Mesodermal cell (in vitro differentiated cells): ENCODE data around the gene CTBP1.

Experiments used
- H3K27ac ChIP-seq: 2 replicates; pipeline ENCODE4 v1.7.0; 2013; ENCODE audit warnings: mild to moderate bottlenecking, low read depth, low read length, moderate library complexity; ENCODE audit not compliant: severe bottlenecking
- H3K36me3 ChIP-seq: 2 replicates; pipeline ENCODE4 v1.7.1; 2013; ENCODE audit warnings: mild to moderate bottlenecking, low read length, moderate library complexity; ENCODE audit not compliant: control insufficient read depth, insufficient read depth
- H3K4me1 ChIP-seq: one replicate; pipeline ENCODE4 v1.7.1; 2013; ENCODE audit warnings: mild to moderate bottlenecking, low read length; ENCODE audit not compliant: insufficient read depth, control insufficient read depth, poor library complexity, severe bottlenecking
- H3K4me3 ChIP-seq: 2 replicates; pipeline ENCODE4 v1.7.0; 2013; ENCODE audit warnings: low read length, control low read depth, mild to moderate bottlenecking; ENCODE audit not compliant: insufficient read depth, poor library complexity, severe bottlenecking; ENCODE audit errors: extremely low read depth
- H3K9me3 ChIP-seq: 2 replicates; pipeline ENCODE4 v1.7.1; 2013; ENCODE audit warnings: mild to moderate bottlenecking, low read length, moderate library complexity; ENCODE audit not compliant: control insufficient read depth
- WGBS, 2 experiments: methylation state at CpG; one replicate each; pipeline ENCODE4 v1.1.5; 2013; ENCODE audit warnings: missing lambda C conversion rate in 2 of 2; ENCODE audit not compliant: insufficient coverage in 2 of 2; 5-methylcytosine and 5-hydroxymethylcytosine counted together

The CTBP1 gene

DNA sequence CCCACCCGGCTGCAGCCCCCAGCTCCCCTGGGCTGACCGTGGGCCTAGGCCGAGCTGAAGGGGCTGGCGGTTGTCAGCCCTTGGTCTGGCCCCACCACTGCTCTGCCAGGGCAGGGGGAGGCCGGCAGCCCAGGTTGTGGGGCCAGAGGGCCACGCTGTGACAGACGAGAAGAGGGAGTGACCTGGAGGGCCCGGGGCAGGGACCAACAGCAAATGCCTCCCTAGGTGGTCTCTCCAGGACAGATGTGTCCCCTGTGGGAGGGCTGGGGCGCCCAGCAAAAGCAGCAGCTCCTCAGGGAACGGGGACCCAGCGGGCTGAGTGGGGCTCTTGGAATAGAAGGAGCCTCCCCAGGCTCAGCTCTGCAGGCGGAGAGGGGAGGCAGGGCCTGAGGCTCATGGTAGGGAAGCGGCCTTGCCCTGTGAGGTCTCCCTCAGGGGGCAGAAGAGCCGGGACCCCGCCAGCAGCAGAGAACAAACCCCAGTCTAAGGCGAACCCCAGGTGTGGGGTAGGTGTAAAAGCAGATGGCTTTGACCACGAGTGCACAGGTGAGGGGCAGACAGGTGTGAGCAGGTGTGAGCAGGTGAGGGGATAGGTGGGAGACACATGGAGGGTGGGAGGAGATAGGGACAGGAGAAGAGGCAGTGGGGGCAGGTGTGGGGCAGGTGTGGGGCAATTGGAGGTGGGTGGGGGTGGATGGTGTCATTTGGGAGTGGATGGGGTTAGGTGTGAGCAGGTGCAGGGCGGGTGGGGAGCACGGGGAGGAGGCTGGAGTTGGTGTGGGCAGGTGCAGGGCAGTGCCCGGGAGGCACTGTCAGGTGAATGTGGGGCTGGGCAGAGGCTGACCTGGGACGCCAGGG, 42.4 kb downstream of the CTBP1 start:
- Histone ChIP-seq H3K4me1 (peaks cover 16% of the 10 kb centered on the region), H3K27ac (no peak overlapping the region), H3K9me3 (no peaks in the 10 kb centered on the region), H3K36me3 (peaks cover 14% of the 10 kb centered on the region), H3K4me3 (no peak overlapping the region)
- WGBS, 2 experiments: 89 to 92% methylated on average over 18 to 20 of the region's 21 CpGs

DNA sequence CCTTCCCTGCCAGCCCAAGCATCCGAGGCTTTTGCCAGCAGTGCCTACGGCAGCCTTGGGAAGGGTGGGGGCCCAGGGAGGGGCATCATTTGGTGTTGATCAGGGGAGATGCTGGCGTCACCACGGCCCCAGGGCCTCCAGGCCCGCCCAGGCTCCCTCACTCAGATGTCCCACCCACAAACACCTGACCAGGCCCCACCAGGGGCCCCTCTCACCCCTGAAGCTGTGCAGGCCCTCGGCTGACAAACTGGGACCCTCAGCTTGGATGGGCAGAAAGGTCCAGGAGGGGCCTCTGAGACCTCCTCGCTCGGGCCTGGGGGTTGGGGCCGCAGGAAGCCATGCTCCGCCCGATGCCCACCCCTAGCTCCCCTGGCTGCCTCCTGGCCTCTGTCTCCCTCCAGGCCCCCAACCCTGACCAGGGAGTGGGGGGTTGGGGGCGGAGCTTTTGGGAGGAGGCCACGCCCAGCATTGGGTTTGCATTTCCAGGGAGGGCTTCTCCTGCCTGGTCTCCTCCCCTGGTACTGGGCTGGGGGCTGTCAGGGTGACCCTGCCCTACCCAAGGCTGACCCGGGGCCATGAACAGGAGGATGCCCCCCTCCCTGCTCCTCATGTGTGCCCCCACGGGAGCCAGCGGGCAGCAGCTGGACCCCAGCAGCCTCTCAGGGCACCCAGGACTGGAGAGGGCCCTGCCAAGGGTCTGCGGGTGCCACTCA, 43.2 kb downstream of the CTBP1 start:
- Histone ChIP-seq H3K36me3 (peaks cover 9% of the 10 kb centered on the region), H3K4me3 (no peak overlapping the region), H3K27ac (no peak overlapping the region), H3K4me1 (peaks cover 16% of the 10 kb centered on the region), H3K9me3 (no peaks in the 10 kb centered on the region)
- WGBS, 2 experiments: 91 to 93% methylated on average over 5 to 10 of the region's 17 CpGs

DNA sequence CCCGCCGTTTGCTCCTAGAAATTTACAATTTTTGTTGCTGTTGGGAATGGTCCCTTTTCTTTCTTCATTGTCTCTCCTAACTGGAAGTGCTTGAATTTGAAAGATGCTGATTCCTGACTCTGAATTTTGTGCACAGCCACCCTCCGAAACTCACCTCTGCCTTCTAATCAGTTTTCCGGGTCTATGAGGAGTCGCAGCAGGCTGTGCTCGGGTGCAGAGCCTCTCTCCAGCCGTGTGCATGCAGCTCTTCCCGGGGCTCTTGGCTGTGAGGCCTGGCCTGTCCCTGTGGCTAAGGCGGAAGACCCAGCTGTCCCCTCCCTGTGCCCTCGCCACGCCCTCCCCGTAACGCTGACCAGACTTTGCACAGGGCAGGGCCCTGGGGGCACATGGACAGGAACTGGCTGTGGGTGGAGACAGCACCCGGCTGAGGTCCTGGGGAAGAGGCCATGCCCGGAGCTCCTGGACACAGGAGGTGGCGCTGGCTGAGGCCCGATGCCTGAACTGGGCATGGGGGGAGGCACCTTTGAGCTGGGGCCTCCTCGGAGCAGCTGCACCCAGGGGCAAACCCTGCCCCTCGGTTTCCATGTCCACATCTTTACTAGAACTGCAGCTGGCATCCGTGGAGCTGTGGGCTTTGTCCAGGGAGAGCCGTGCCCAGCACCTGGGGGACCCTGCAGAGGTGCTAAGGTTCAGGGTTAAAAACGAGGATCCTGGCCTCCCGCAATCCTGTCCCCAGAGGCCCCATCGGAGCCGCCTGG, 43.9 kb downstream of the CTBP1 start:
- Histone ChIP-seq H3K4me3 (no peak overlapping the region), H3K4me1 (peaks cover 14% of the 10 kb centered on the region), H3K27ac (no peak overlapping the region), H3K36me3 (peaks cover 9% of the 10 kb centered on the region), H3K9me3 (no peaks in the 10 kb centered on the region)
- WGBS, 2 experiments: 91 to 93% methylated on average over 17 to 22 of the region's 25 CpGs

DNA sequence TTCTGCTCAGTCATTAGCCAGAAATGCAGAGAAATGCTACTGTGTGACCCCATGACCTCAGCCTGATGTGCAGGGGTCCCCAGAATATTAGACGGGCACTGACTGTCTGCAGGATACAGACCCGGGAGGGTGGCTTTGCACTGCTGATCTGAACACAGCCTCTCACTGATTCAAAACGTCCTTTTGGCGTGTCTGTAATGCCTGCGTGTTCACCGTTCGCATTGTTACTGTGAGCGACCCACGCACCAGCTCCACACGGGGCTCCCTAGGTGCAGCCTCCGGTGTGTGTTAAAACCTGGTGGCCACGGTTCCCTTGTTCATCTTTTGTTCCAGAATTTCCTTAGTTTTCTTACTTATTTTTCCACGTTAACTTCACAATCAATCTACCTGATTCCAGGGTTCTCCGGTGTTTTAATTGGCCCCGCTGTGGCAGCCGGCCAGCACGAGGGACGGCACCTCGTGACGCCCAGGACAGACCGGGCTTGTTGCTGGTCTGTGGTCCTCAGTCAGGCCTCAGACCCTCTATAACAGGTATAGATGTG, 44.6 kb downstream of the CTBP1 start:
- H3K9me3 ChIP-seq: no peaks in the 10 kb centered on the region
- H3K36me3 ChIP-seq: peaks cover 7% of the 10 kb centered on the region
- H3K27ac ChIP-seq: no peak overlapping the region
- peaks cover 9% of the 10 kb centered on the region for H3K4me1 ChIP-seq
- no peak overlapping the region for H3K4me3 ChIP-seq
- 95% methylated on average over 20 to 21 of the region's 21 CpGs for WGBS, 2 experiments

DNA sequence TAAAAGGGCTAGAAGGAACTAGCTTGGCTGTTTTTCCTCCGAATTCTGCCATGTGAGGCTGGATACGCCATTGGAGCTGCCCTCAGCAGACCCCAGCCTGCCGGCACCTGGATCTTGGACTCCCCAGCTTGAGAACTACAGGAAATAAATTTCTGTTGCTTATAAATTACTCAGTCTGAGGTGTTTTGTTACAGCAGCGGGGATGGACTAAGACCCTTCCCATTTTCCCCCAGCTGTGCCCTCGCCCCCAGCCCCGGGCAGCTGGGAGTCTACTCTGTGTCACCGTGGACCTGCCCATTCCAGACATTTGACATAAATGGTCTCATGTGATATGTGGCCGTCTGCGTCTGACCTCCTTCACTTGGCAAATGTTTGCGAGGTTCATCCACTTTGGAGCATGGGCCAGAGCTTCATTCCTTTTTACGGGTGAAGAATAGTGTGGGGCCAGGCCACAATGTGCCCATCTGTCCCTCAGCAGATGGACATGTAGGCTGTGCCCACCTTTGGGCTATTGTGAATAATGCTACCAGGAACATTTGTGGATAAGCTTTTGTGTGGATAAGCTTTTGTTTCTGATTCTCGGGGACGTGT, 45.8 kb downstream of the CTBP1 start:
- WGBS, 2 experiments: 97% methylated on average over 12 to 13 of the region's 13 CpGs
- H3K27ac ChIP-seq: no peak overlapping the region
- H3K4me3 ChIP-seq: no peak overlapping the region
- H3K4me1 ChIP-seq: peaks cover 8% of the 10 kb centered on the region
- H3K9me3 ChIP-seq: no peaks in the 10 kb centered on the region
- no peaks in the 10 kb centered on the region for H3K36me3 ChIP-seq

DNA sequence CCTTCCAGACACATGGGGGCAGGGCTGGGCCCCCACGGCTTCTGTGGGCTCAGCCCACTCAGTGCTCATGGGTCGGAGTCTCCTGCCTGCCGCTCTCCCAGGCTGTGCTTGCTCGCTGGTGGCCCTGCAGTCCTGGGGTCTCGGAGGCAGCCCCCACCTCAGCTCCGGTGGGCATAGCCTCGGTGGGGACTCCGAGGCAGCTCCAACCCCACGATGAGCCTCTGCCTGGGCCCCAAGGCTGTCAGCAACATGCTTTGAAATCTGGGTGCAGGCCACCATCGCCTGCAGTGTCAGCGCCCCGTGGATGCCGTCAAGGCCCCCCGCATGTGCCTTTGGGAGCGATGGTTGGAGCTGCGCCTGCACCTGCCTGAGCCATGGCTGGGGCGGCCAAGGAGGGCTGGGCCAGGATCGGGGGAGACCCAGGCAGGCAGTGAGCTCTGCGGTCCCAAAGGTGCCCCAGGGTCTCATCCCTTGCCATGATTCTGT, 46.4 kb downstream of the CTBP1 start:
- peaks cover 8% of the 10 kb centered on the region for H3K4me1 ChIP-seq
- no peak overlapping the region for H3K27ac ChIP-seq
- 92% methylated on average over 15 to 19 of the region's 19 CpGs for WGBS, 2 experiments
- no peaks in the 10 kb centered on the region for H3K36me3 ChIP-seq
- no peaks in the 10 kb centered on the region for H3K9me3 ChIP-seq
- H3K4me3 ChIP-seq: no peak overlapping the region

DNA sequence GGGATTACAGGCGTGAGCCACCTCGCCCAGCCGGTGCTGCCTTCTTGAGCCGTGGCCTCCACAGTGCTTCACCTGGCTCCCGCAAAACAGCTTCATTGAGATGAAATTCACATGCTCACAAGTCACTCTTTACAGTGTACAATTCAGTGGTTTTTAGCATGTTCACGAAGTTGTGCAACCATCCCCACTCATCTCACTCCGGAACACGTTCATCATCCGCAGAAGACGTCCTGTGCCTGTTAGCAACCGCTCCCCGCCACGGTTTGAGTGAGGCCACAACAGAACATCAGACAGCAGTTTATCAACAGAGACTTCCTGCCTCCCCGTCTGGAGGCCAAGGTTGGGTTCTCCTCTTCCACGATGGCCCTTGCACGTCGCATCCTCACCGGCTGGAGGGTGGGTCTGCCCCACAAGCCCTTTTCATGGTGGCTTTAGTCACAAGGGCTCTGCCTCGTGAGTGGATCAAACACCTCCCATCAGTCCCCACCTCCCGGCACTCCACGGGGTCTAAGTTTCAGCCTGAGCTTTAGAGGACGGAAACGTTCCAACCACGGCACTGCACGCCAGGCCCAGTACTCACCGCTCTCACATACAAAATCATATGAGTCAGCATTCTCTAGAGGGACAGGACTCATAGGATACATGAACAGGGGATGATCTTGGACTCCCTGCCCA, 46.9 kb downstream of the CTBP1 start:
- no peak overlapping the region for H3K4me3 ChIP-seq
- no peak overlapping the region for H3K27ac ChIP-seq
- H3K36me3 ChIP-seq: no peaks in the 10 kb centered on the region
- H3K4me1 ChIP-seq: peaks cover 8% of the 10 kb centered on the region
- WGBS, 2 experiments: 96 to 98% methylated on average over 21 to 24 of the region's 26 CpGs
- H3K9me3 ChIP-seq: no peaks in the 10 kb centered on the region

DNA sequence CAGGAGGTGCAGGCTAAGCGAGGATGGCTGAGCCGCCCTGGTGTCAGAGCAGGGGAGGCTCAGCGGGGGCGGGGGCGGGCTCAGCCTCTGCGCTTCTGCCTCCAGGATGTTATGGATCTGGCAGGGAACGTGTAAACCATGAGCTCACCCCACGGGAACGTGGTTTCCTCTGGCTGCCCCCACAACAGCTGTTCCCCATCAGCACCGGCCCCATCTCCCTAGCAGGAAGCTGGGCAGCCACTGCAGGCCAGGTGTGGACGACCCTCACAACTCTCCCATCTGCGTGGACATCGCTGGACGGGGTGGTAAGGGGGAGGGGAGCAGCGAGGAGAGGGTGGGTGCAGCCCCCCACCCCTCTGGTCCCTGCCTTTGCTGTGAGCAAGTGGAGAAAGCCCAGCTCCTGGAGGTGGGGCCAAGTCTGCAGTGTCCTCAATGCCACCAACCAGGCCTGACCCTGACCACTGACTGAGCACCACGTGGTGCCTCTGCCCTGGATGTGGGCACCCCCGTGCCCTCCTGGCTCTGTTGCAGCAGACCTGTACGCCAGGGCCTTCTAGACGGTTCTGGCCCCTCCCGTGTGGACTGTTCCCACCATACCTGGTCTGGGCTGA, 48.4 kb downstream of the CTBP1 start:
- H3K27ac ChIP-seq: no peak overlapping the region
- no peak overlapping the region for H3K4me3 ChIP-seq
- H3K4me1 ChIP-seq: peaks cover 8% of the 10 kb centered on the region
- 81 to 82% methylated on average over 12 to 20 of the region's 20 CpGs for WGBS, 2 experiments
- H3K9me3 ChIP-seq: no peaks in the 10 kb centered on the region
- H3K36me3 ChIP-seq: no peaks in the 10 kb centered on the region

DNA sequence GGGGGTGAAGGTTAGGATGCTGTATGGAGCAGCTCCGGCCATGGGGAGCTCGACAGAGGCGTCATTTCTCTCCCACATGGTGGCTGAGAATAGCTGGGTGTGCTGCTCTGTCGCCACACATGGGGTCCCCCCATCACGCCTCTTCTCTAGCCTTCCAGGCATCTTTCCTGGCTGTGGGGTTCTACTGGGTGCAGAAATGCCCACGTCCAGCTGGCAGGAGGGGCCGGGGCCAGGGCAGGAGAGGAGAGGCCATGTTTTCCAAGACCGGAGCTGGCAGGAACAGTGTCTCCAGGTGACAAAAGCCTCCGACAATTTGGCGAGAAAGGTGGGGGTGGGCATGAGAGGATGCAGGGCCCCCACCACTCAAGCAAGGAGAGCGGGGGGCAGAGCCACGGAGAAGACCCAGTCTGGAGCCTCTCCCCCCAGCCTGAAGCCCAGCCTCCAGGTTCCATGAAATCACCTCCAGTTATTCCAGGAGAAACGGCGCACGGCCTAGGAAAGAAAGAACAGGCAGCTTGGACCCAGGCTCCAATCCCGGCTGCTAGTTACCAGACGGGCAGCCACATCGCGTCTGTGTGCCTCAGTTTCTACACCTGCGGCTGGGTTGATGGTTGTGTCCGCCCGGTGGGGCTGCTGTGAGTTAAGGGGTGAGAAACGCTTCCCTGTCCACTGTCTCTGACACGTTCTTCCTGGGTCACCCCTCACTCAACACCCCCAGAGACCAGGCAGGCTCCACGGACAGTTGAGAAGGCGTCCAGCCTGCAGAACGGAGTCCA, 49.2 kb downstream of the CTBP1 start:
- Histone ChIP-seq H3K36me3 (no peaks in the 10 kb centered on the region), H3K27ac (no peak overlapping the region), H3K9me3 (no peaks in the 10 kb centered on the region), H3K4me3 (no peak overlapping the region), H3K4me1 (peaks cover 8% of the 10 kb centered on the region)
- 89 to 90% methylated on average over 16 to 21 of the region's 27 CpGs for WGBS, 2 experiments
